ENCODE data around the gene TCTN3.
"Not testable (repeated sequence)": the region's sequence is repeated elsewhere in the genome, so short reads cannot be mapped to it uniquely, and the experiment has no call there.

TCTN3 gene

DNA sequence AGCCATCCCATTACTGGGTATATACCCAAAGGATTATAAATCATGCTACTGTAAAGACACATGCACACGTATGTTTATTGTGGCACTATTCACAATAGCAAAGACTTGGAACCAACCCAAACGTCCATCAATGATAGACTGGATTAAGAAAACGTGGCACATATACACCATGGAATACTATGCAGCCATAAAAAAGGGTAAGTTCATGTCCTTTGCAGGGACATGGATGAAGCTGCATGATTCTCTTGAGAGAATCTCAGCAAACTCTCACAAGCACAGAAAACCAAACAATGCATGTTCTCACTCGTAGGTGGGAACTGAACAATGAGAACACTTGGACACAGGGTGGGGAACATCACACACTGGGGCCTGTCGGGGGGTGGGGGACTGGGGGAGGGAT is 73.3 kb downstream of the TCTN3 start:
- DNase-seq, result not testable (repeated sequence)

DNA sequence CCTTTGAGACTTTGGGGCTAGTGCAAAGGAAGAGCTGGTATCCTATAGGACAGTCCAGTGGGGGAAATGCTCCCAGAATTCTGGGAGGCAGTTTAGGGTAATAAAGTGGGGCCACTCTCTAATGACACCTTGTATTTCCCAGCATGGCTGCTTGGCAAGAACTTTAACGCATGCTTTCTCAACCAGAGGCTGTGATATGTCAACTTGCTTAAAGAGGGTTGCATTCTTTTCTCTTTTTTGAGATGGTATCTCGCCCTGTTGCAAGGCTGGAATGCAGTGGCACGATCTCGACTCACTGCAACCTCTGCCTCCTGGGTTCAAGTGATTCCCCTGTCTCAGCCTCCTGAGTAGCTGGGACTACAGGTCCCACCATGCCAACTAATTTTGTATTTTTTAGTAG is 75.6 kb downstream of the TCTN3 start:
- DNase-seq, result no peak

DNA sequence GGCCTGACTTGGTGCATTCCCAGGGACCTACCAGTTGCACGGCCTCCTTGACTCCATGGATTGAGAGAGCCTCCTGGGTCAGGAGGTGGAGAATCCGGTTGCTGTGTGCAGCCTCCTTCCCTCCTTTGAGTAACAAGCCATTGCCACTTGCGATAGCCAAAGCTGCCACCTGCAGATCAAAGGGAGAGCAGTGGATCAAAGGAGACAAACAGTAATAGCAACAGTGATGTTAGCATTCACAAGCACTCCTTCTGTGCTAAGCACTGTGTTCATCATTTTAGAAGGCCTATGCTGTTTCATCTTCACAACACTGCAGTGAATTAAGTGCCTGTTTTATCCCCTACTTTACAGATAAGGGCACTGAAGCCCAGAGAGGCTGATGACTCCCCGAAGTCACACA is 77.3 kb downstream of the TCTN3 start:
- no peak for DNase-seq
